Ascending aorta (tissue), 2 donors: ENCODE measurements around the gene NXF2. TPM values are rescaled to one million over a fixed set of nuclear protein-coding genes. Genes with fewer than 3 reads are reported as not detected.

Experiments
- DNase-seq, 2 donors: peaks; one replicate each; pipeline ENCODE4 v3.0.0-alpha.2; 2019; ENCODE audit warnings: low spot score in 2 of 2
- H3K27ac ChIP-seq, 2 donors: fragments of 200-600 bp; sonication (generic); one replicate each; pipeline ENCODE4 v1.5.1; 2016 to 2017; ENCODE audit warnings: mild to moderate bottlenecking in 1 of 2
- H3K27me3 ChIP-seq: fragments of 200-600 bp; sonication (generic); one replicate; pipeline ENCODE4 v1.5.1; 2017
- H3K36me3 ChIP-seq, 2 donors: fragments of 200-600 bp; sonication (generic); one replicate each; pipeline ENCODE4 v1.5.1; 2016
- H3K4me1 ChIP-seq, 2 donors: fragments of 200-600 bp; sonication (generic); one replicate each; pipeline ENCODE4 v1.5.1; 2016 to 2017; ENCODE audit warnings: mild to moderate bottlenecking in 1 of 2
- H3K4me3 ChIP-seq, 2 donors: fragments of 200-600 bp; sonication (generic); one replicate each; pipeline ENCODE4 v1.5.1; 2016 to 2017; ENCODE audit warnings: mild to moderate bottlenecking in 1 of 2
- H3K9me3 ChIP-seq, 2 donors: fragments of 200-600 bp; sonication (generic); one replicate each; pipeline ENCODE4 v1.5.1; 2016
- CTCF ChIP-seq, 3 experiments: fragments of 200-600 bp in 2 of 3; fragments of 450-650 bp in 1 of 3; sonication (generic) in 2 of 3; IDR thresholded peaks; one replicate each; pipeline ENCODE4 v1.5.1; 2016 to 2019; ENCODE audit warnings: antibody characterized with exemption in 3 of 3, mild to moderate bottlenecking in 1 of 3, moderate library complexity in 1 of 3
- intact Hi-C: fragments of 100-400 bp; cut with DNase I; formaldehyde crosslinking; loops from one replicate; pipeline ENCODE4 v1.15.1; 2023
- total RNA-seq: library from RNA; depleted of rRNA; stranded (reverse); fragments of >200 nt; gene quantifications from one replicate; pipeline ENCODE4 v1.1.0, GENCODE V29; 2016

Gene NXF2
- total RNA-seq, 1 donor from 2014 or later: not detected

GRCh38 chrX:102341867-102342266 is 94.9 kb downstream of the NXF2 start:
- Histone ChIP-seq H3K36me3 (no peaks in the 10 kb centered on the region), H3K27ac (no peak overlapping the region), H3K9me3 (no peaks in the 10 kb centered on the region), H3K4me3 (no peak overlapping the region), H3K4me1 (no peaks in the 10 kb centered on the region), H3K27me3 (no peaks in the 10 kb centered on the region)
- intact Hi-C loops: no loop called here
- DNase-seq: no peak
- TF ChIP-seq CTCF (IDR thresholded peaks at IDR 0.05): peak in 2 of 3 experiments; percentile 12 to 16

GRCh38 chrX:102345916-102346315 is 98.9 kb downstream of the NXF2 start:
- peak; percentile 39 to 91 (median 88) for TF ChIP-seq CTCF (IDR thresholded peaks at IDR 0.05)
- Histone ChIP-seq H3K9me3 (no peaks in the 10 kb centered on the region), H3K4me3 (no peak overlapping the region), H3K36me3 (no peaks in the 10 kb centered on the region), H3K4me1 (no peaks in the 10 kb centered on the region), H3K27ac (no peak overlapping the region), H3K27me3 (no peaks in the 10 kb centered on the region)
- intact Hi-C loops: no loop called here
- DNase-seq: peak in 1 of 2 donors; percentile 83

Other genes with a start within 250 kb of the NXF2 start
- not detected for gene TCEAL2, start 121.5 kb upstream of the NXF2 start, total RNA-seq
- gene TCEAL6, start 104.7 kb upstream of the NXF2 start, total RNA-seq: not detected
- gene BEX5, start 91.2 kb upstream of the NXF2 start, total RNA-seq: not detected
- gene TCP11X1, start 31.9 kb upstream of the NXF2 start, total RNA-seq: not detected
- gene NXF2B, start 192.8 kb downstream of the NXF2 start, total RNA-seq: not detected
- not detected for gene TCP11X2, start 224.6 kb downstream of the NXF2 start, total RNA-seq